Measurements from ENCODE around the gene POLR2A.

Gene POLR2A

GRCh38 chr17:7440113-7440833 is 43.9 kb upstream of the POLR2A start (continued):
- TF ChIP-seq ZNF404 (tag by site-specific recombination; IDR thresholded peaks at IDR 0.05) (no peak), ZNF221 (tag by site-specific recombination; IDR thresholded peaks at IDR 0.05; ENCODE audit: borderline replicate concordance) (no peak), SCRT1 (tag by site-specific recombination; IDR thresholded peaks at IDR 0.05; ENCODE audit: borderline replicate concordance) (no peak), KLF16 (tag by site-specific recombination; IDR thresholded peaks at IDR 0.05) (0 out of 2 replicates have a peak, but pooled peaks have one; percentile 75), ZNF302 (tag by site-specific recombination; IDR thresholded peaks at IDR 0.05; ENCODE audit: low read depth) (no peak), PRDM1 (tag by site-specific recombination; IDR thresholded peaks at IDR 0.05) (no peak), ZNF792 (tag by site-specific recombination; IDR thresholded peaks at IDR 0.05) (no peak), ZNF133 (tag by site-specific recombination; IDR thresholded peaks at IDR 0.05) (no peak), ZNF433 (tag by site-specific recombination; IDR thresholded peaks at IDR 0.05; ENCODE audit: low read depth) (no peak), ZNF677 (tag by site-specific recombination; IDR thresholded peaks at IDR 0.05) (no peak), ZNF585B (tag by site-specific recombination; IDR thresholded peaks at IDR 0.05) (no peak), AEBP2 (tag by site-specific recombination; IDR thresholded peaks at IDR 0.05; ENCODE audit: borderline replicate concordance) (0 out of 2 replicates have a peak, but pooled peaks have one; percentile 57), WT1 (tag by site-specific recombination; IDR thresholded peaks at IDR 0.05) (peak; percentile 68; the same call in 1 of the 2 replicates), ZNF514 (tag by site-specific recombination; IDR thresholded peaks at IDR 0.05) (no peak), SETDB1 (IDR thresholded peaks at IDR 0.05; ENCODE audit: insufficient read length, low read length) (no peak), SCRT2 (tag by site-specific recombination; IDR thresholded peaks at IDR 0.05) (no peak), KLF7 (tag by site-specific recombination; IDR thresholded peaks at IDR 0.05; ENCODE audit: borderline replicate concordance) (no peak), ZNF394 (tag by site-specific recombination; IDR thresholded peaks at IDR 0.05; ENCODE audit: borderline replicate concordance) (peak; percentile 53; the same call in 1 of the 2 replicates), ZNF707 (tag by site-specific recombination; IDR thresholded peaks at IDR 0.05) (no peak), MYNN (tag by site-specific recombination; IDR thresholded peaks at IDR 0.05; ENCODE audit: borderline replicate concordance) (peak; percentile 8; the same call in 1 of the 2 replicates), TCF7L2 (IDR thresholded peaks at IDR 0.05; ENCODE audit: borderline replicate concordance, low read depth, low read length) (no peak), ZNF704 (tag by site-specific recombination; IDR thresholded peaks at IDR 0.05) (no peak), KLF8 (tag by site-specific recombination; IDR thresholded peaks at IDR 0.05) (peak; percentile 73)
- TF ChIP-seq, protein P1, sequence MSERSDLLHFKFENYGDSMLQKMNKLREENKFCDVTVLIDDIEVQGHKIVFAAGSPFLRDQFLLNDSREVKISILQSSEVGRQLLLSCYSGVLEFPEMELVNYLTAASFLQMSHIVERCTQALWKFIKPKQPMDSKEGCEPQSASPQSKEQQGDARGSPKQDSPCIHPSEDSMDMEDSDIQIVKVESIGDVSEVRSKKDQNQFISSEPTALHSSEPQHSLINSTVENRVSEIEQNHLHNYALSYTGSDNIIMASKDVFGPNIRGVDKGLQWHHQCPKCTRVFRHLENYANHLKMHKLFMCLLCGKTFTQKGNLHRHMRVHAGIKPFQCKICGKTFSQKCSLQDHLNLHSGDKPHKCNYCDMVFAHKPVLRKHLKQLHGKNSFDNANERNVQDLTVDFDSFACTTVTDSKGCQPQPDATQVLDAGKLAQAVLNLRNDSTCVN (tag by site-specific recombination; optimal IDR thresholded peaks at IDR 0.05) = peak; percentile 51
- TF ChIP-seq, protein P2, sequence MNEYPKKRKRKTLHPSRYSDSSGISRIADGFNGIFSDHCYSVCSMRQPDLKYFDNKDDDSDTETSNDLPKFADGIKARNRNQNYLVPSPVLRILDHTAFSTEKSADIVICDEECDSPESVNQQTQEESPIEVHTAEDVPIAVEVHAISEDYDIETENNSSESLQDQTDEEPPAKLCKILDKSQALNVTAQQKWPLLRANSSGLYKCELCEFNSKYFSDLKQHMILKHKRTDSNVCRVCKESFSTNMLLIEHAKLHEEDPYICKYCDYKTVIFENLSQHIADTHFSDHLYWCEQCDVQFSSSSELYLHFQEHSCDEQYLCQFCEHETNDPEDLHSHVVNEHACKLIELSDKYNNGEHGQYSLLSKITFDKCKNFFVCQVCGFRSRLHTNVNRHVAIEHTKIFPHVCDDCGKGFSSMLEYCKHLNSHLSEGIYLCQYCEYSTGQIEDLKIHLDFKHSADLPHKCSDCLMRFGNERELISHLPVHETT (tag by site-specific recombination; IDR thresholded peaks at IDR 0.05) = peak; percentile 73
- TF ChIP-seq, protein P3, sequence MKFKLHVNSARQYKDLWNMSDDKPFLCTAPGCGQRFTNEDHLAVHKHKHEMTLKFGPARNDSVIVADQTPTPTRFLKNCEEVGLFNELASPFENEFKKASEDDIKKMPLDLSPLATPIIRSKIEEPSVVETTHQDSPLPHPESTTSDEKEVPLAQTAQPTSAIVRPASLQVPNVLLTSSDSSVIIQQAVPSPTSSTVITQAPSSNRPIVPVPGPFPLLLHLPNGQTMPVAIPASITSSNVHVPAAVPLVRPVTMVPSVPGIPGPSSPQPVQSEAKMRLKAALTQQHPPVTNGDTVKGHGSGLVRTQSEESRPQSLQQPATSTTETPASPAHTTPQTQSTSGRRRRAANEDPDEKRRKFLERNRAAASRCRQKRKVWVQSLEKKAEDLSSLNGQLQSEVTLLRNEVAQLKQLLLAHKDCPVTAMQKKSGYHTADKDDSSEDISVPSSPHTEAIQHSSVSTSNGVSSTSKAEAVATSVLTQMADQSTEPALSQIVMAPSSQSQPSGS (tag by site-specific recombination; IDR thresholded peaks at IDR 0.05; ENCODE audit: low read depth) = no peak
- TF ChIP-seq, protein P4, sequence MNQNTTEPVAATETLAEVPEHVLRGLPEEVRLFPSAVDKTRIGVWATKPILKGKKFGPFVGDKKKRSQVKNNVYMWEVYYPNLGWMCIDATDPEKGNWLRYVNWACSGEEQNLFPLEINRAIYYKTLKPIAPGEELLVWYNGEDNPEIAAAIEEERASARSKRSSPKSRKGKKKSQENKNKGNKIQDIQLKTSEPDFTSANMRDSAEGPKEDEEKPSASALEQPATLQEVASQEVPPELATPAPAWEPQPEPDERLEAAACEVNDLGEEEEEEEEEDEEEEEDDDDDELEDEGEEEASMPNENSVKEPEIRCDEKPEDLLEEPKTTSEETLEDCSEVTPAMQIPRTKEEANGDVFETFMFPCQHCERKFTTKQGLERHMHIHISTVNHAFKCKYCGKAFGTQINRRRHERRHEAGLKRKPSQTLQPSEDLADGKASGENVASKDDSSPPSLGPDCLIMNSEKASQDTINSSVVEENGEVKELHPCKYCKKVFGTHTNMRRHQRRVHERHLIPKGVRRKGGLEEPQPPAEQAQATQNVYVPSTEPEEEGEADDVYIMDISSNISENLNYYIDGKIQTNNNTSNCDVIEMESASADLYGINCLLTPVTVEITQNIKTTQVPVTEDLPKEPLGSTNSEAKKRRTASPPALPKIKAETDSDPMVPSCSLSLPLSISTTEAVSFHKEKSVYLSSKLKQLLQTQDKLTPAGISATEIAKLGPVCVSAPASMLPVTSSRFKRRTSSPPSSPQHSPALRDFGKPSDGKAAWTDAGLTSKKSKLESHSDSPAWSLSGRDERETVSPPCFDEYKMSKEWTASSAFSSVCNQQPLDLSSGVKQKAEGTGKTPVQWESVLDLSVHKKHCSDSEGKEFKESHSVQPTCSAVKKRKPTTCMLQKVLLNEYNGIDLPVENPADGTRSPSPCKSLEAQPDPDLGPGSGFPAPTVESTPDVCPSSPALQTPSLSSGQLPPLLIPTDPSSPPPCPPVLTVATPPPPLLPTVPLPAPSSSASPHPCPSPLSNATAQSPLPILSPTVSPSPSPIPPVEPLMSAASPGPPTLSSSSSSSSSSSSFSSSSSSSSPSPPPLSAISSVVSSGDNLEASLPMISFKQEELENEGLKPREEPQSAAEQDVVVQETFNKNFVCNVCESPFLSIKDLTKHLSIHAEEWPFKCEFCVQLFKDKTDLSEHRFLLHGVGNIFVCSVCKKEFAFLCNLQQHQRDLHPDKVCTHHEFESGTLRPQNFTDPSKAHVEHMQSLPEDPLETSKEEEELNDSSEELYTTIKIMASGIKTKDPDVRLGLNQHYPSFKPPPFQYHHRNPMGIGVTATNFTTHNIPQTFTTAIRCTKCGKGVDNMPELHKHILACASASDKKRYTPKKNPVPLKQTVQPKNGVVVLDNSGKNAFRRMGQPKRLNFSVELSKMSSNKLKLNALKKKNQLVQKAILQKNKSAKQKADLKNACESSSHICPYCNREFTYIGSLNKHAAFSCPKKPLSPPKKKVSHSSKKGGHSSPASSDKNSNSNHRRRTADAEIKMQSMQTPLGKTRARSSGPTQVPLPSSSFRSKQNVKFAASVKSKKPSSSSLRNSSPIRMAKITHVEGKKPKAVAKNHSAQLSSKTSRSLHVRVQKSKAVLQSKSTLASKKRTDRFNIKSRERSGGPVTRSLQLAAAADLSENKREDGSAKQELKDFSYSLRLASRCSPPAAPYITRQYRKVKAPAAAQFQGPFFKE (tag by site-specific recombination; IDR thresholded peaks at IDR 0.05; ENCODE audit: borderline replicate concordance) = 0 out of 2 replicates have a peak, but pooled peaks have one; percentile 71

Data from HEK293 (cell line).